Right atrium auricular region (tissue), 2 donors: ENCODE measurements around the gene CDKAL1. TPM values are rescaled to one million over a fixed set of nuclear protein-coding genes. Genes with fewer than 3 reads are reported as not detected.

ENCODE experiments used
- DNase-seq: peaks from one replicate; pipeline ENCODE4 v3.0.0-alpha.2; 2019; ENCODE audit warnings: low spot score
- H3K27ac ChIP-seq, 2 donors: fragments of 200-600 bp; sonication (generic); 1 replicate in 1 of 2; 2 replicates in 1 of 2; pipeline ENCODE4 v1.5.1; 2016 to 2019
- H3K27me3 ChIP-seq, 2 donors: fragments of 200-600 bp; sonication (generic); one replicate each; pipeline versions ENCODE4 v1.5.1 to v1.6.0; 2017 to 2019
- H3K36me3 ChIP-seq: fragments of 200-600 bp; sonication (generic); one replicate; pipeline ENCODE4 v1.5.1; 2016
- H3K4me1 ChIP-seq, 2 donors: fragments of 200-600 bp; sonication (generic); one replicate each; pipeline versions ENCODE4 v1.5.1 to v1.6.0; 2017 to 2019
- H3K4me3 ChIP-seq, 2 donors: fragments of 200-600 bp; sonication (generic); 1 replicate in 1 of 2; 2 replicates in 1 of 2; pipeline ENCODE4 v1.5.1; 2017 to 2019; ENCODE audit warnings: mild to moderate bottlenecking in 1 of 2, moderate library complexity in 1 of 2
- H3K9me3 ChIP-seq, 2 donors: fragments of 200-600 bp; sonication (generic); one replicate each; pipeline ENCODE4 v1.5.1; 2019
- total RNA-seq, 2 donors: library from RNA; depleted of rRNA; stranded (reverse); fragments of >200 nt; gene quantifications; one replicate each; pipeline ENCODE4 v1.1.0, GENCODE V29; 2016
- TF ChIP-seq, protein P1 (sequence below), 2 donors: fragments of 200-600 bp; sonication (generic); IDR thresholded peaks; one replicate each; pipeline ENCODE4 v1.5.1; 2019; ENCODE audit warnings: antibody characterized with exemption in 2 of 2

CDKAL1 gene
- total RNA-seq, 2 donors from 2014 or later, result 8.8 to 10.5 TPM

DNA sequence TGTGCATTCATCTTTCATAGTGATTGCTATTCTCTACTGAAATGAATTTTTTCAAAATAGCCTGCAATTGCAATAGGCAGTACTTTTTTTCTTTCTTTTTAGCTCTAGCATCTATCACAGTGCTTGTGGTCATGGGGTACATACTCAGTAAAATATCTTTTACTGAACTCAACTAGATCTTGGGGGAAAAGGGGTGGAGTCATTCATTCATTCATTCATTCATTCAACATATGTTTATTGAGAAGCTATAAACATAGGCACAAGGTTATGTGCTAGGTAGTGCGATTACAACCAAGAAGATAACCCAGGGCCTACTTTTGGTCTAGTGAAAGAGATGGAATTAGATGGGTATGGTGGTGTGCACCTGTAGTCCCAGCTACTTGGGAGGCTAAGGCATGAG, 1.4 kb upstream of the CDKAL1 start:
- Histone ChIP-seq H3K36me3 (no peaks in the 10 kb centered on the region), H3K4me1 (peaks cover 0 to 18% of the 10 kb centered on the region in 2 donors), H3K9me3 (no peaks in the 10 kb centered on the region), H3K27ac (no peak overlapping the region), H3K4me3 (no peak overlapping the region), H3K27me3 (peaks cover 0 to 3% of the 10 kb centered on the region in 2 donors)
- TF ChIP-seq, protein P1, sequence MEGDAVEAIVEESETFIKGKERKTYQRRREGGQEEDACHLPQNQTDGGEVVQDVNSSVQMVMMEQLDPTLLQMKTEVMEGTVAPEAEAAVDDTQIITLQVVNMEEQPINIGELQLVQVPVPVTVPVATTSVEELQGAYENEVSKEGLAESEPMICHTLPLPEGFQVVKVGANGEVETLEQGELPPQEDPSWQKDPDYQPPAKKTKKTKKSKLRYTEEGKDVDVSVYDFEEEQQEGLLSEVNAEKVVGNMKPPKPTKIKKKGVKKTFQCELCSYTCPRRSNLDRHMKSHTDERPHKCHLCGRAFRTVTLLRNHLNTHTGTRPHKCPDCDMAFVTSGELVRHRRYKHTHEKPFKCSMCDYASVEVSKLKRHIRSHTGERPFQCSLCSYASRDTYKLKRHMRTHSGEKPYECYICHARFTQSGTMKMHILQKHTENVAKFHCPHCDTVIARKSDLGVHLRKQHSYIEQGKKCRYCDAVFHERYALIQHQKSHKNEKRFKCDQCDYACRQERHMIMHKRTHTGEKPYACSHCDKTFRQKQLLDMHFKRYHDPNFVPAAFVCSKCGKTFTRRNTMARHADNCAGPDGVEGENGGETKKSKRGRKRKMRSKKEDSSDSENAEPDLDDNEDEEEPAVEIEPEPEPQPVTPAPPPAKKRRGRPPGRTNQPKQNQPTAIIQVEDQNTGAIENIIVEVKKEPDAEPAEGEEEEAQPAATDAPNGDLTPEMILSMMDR (IDR thresholded peaks at IDR 0.05), result no peak
- DNase-seq, result no peak

DNA sequence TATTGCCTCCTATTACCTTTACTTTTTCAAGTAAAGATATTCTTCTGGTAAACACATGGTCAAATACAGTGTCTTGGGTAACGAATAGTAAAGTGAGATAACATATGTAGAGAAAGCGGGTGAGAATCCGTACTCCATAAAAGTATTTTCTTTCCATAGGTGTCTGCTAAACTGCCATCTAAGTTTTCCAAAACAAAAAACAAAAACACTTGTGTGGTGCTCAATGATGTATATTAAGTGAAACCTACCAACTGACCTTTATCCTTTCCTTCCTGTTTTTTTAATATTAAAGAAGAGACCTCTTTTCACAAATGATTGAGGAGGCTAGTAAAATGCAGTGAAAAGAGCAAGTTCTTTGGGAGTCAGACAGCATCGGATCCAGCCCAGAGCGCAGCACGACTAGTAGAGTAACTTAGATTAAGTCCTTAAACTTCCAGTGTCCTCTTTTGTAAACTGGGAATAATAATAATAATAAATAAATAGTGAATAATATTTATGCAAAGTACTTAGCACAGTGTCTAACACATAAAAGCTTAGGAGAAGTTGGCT, 437 bp upstream of the CDKAL1 start:
- no peaks in the 10 kb centered on the region for H3K9me3 ChIP-seq
- H3K4me1 ChIP-seq, result peaks cover 0 to 18% of the 10 kb centered on the region in 2 donors
- H3K36me3 ChIP-seq, result no peaks in the 10 kb centered on the region
- H3K27me3 ChIP-seq, result peaks cover 0 to 3% of the 10 kb centered on the region in 2 donors
- no peak for DNase-seq
- TF ChIP-seq, protein P1 (IDR thresholded peaks at IDR 0.05), result no peak
- peak overlapping the region; percentile 81 to 87 for H3K27ac ChIP-seq
- peak overlapping the region; percentile 86 to 87 for H3K4me3 ChIP-seq

DNA sequence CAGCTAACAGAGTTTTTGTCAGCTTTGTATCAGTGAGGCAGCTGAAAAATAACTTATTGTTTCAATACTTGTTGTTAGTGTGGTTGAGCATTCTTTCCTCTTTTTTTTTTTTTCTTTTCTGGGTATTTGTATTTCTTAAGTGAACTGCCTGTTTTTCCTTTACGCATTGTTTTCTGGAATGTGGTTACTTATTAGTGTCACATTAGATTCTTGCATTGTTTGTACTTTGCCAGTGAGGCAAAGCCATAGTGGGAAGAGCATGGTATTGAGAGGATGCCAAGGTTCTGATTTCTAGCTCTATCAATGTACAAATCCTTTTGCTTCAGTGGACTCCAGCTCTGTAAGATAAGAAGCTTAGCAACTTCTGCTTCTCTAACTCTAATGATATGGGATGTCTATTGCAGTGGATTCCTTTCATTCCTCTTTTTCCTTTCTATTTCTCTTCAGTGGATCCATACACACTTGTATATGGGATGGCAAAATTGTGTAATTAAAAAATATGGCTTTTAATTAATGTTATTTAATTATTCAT, 3.9 kb downstream of the CDKAL1 start:
- H3K9me3 ChIP-seq, result no peaks in the 10 kb centered on the region
- H3K36me3 ChIP-seq, result no peaks in the 10 kb centered on the region
- TF ChIP-seq, protein P1 (IDR thresholded peaks at IDR 0.05), result no peak
- no peak overlapping the region for H3K4me3 ChIP-seq
- no peak overlapping the region for H3K27ac ChIP-seq
- no peaks in the 10 kb centered on the region for H3K27me3 ChIP-seq
- DNase-seq, result no peak
- H3K4me1 ChIP-seq, result peaks cover 0 to 26% of the 10 kb centered on the region in 2 donors

DNA sequence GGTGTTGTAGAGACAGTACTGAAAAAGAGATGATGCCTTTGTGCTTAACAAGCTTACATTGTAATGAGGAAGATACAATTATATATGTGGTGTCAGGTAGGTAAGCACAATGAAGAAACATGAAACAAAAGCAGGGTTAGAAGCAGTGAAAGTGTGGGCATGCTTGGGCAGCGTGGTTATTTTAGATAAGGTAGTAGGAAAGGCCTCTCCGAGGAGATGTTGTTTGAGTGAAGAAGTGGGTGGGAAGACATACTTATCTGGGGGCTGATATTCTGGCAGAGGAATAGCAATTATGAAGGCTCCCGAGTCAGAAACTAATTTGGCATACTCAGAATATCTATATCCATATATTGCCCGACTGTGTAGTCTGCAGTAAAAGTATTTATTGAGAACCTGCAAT, 4.7 kb downstream of the CDKAL1 start:
- H3K36me3 ChIP-seq, result no peaks in the 10 kb centered on the region
- H3K9me3 ChIP-seq, result no peaks in the 10 kb centered on the region
- TF ChIP-seq, protein P1 (IDR thresholded peaks at IDR 0.05), result no peak
- DNase-seq, result no peak
- peaks cover 0 to 21% of the 10 kb centered on the region in 2 donors for H3K4me1 ChIP-seq
- no peak overlapping the region for H3K27ac ChIP-seq
- H3K4me3 ChIP-seq, result no peak overlapping the region
- no peaks in the 10 kb centered on the region for H3K27me3 ChIP-seq

DNA sequence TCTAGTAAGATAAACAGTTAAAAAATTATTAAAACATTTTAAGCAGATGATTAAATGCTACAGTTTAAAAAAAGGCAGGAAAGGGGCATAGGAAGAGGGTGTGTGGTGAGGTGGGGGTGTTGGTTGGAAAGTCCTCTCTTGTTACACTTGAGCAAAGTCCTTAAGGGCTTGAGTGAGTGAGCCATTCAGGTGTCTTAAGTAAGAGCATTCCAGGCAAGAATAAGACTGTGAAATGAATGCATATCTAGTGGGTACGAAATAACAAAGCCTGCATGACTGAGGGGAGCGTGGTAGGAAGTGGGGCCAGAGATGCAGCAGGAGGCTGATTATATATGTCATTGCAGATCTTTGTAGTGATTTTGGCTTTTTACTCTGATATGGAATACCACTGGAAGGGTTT, 5.1 kb downstream of the CDKAL1 start:
- no peak for DNase-seq
- peaks cover 0 to 19% of the 10 kb centered on the region in 2 donors for H3K4me1 ChIP-seq
- no peaks in the 10 kb centered on the region for H3K27me3 ChIP-seq
- TF ChIP-seq, protein P1 (IDR thresholded peaks at IDR 0.05), result no peak
- H3K27ac ChIP-seq, result no peak overlapping the region
- no peak overlapping the region for H3K4me3 ChIP-seq
- H3K36me3 ChIP-seq, result no peaks in the 10 kb centered on the region
- no peaks in the 10 kb centered on the region for H3K9me3 ChIP-seq

DNA sequence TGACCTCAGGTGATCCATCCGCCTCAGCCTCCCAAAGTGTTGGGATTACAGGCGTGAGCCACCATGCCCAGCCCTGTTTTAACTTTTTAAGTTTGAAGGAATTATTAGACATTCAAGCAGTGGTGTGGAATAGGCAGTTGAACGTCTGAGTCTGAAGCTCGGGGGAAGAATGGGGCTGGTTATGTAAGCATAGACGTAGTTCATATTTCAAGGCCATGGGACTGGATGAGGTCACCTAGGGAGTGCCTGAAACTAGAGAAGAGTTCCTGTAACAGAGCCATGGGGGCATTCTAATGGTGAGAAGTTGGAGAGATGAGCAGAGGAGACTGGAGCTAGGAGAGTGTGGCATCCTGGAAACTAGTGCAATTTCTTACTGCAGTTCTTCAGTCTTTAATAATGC, 6.4 kb downstream of the CDKAL1 start:
- H3K4me1 ChIP-seq, result peaks cover 0 to 9% of the 10 kb centered on the region in 2 donors
- DNase-seq, result no peak
- TF ChIP-seq, protein P1 (IDR thresholded peaks at IDR 0.05), result no peak
- H3K27ac ChIP-seq, result no peak overlapping the region
- no peaks in the 10 kb centered on the region for H3K27me3 ChIP-seq
- no peaks in the 10 kb centered on the region for H3K36me3 ChIP-seq
- no peak overlapping the region for H3K4me3 ChIP-seq
- H3K9me3 ChIP-seq, result no peaks in the 10 kb centered on the region
